ENCODE data around the gene CASZ1. TPM values are rescaled to one million over a fixed set of nuclear protein-coding genes. Genes with fewer than 3 reads are reported as not detected.

CASZ1 gene
- total and polyA plus RNA-seq, 5 donors from 2014 or later: 0.57 to 55.1 (median 1.1) TPM

GRCh38 chr1:10799726-10800125 lies 3.3 kb upstream of the CASZ1 start:
- DNase-seq: no peak
- H3K36me3 ChIP-seq (ENCODE audit: control insufficient read depth, insufficient read depth, low read length): no peaks in the 10 kb centered on the region
- H3K27me3 ChIP-seq (ENCODE audit: control insufficient read depth, insufficient read depth, low read length): peaks cover 16% of the 10 kb centered on the region
- H3K4me3 Mint-ChIP-seq: no peak overlapping the region
- no peaks in the 10 kb centered on the region for H3K36me3 Mint-ChIP-seq
- peaks cover 63% of the 10 kb centered on the region for H3K27me3 Mint-ChIP-seq
- H3K4me1 Mint-ChIP-seq: peaks cover 0 to 12% (median 2%) of the 10 kb centered on the region in 4 donors
- peaks cover 0 to 3% (median 0%) of the 10 kb centered on the region in 7 donors for H3K9me3 Mint-ChIP-seq
- no peak for ATAC-seq (ENCODE audit: low read depth in 2 of 2)
- H3K4me1 ChIP-seq (ENCODE audit: control insufficient read depth, insufficient read depth, low read length, poor library complexity, severe bottlenecking): peaks cover 11% of the 10 kb centered on the region
- no peak overlapping the region for H3K4me3 ChIP-seq (ENCODE audit: low read depth, low read length)
- no peak overlapping the region for H3K27ac ChIP-seq (ENCODE audit: insufficient read depth, low read length, poor library complexity, severe bottlenecking)
- no peaks in the 10 kb centered on the region for H3K9me3 ChIP-seq (ENCODE audit: control insufficient read depth in 2 of 2, low read length in 2 of 2)
- H3K27ac Mint-ChIP-seq: peak overlapping the region in 1 of 3 donors; percentile 67

- peaks cover 0 to 3% (median 0%) of the 10 kb centered on the region in 7 donors for H3K9me3 Mint-ChIP-seq
- H3K27me3 Mint-ChIP-seq: peaks cover 60% of the 10 kb centered on the region
- H3K4me1 Mint-ChIP-seq: peaks cover 0 to 19% (median 8%) of the 10 kb centered on the region in 4 donors
- no peak for DNase-seq
- H3K27ac Mint-ChIP-seq: peak overlapping the region in 1 of 3 donors; percentile 9
- Histone ChIP-seq H3K4me3 (ENCODE audit: low read depth, low read length) (no peak overlapping the region), H3K9me3 (ENCODE audit: control insufficient read depth in 2 of 2, low read length in 2 of 2) (no peaks in the 10 kb centered on the region), H3K4me1 (ENCODE audit: control insufficient read depth, insufficient read depth, low read length, poor library complexity, severe bottlenecking) (peaks cover 11% of the 10 kb centered on the region), H3K27ac (ENCODE audit: insufficient read depth, low read length, poor library complexity, severe bottlenecking) (no peak overlapping the region), H3K27me3 (ENCODE audit: control insufficient read depth, insufficient read depth, low read length) (peaks cover 21% of the 10 kb centered on the region), H3K36me3 (ENCODE audit: control insufficient read depth, insufficient read depth, low read length) (no peaks in the 10 kb centered on the region)
- H3K4me3 Mint-ChIP-seq: peak overlapping the region; percentile 39 to 86 (median 48)
- no peaks in the 10 kb centered on the region for H3K36me3 Mint-ChIP-seq
- no peak for ATAC-seq (ENCODE audit: low read depth in 2 of 2)
Observed at GRCh38 chr1:10795276-10796021, 997 bp downstream of the CASZ1 start.

GRCh38 chr1:10794724-10795275 lies 1.6 kb downstream of the CASZ1 start:
- ATAC-seq (ENCODE audit: low read depth in 2 of 2) (no peak), DNase-seq (no peak)
- Mint-ChIP-seq H3K36me3 (no peaks in the 10 kb centered on the region), H3K27ac (no peak overlapping the region), H3K9me3 (peaks cover 0 to 3% (median 0%) of the 10 kb centered on the region in 7 donors), H3K4me3 (peak overlapping the region; percentile 39 to 86 (median 48)), H3K4me1 (peaks cover 0 to 19% (median 8%) of the 10 kb centered on the region in 4 donors), H3K27me3 (peaks cover 59% of the 10 kb centered on the region)
- Histone ChIP-seq H3K4me3 (ENCODE audit: low read depth, low read length) (no peak overlapping the region), H3K36me3 (ENCODE audit: control insufficient read depth, insufficient read depth, low read length) (no peaks in the 10 kb centered on the region), H3K4me1 (ENCODE audit: control insufficient read depth, insufficient read depth, low read length, poor library complexity, severe bottlenecking) (peaks cover 11% of the 10 kb centered on the region), H3K27ac (ENCODE audit: insufficient read depth, low read length, poor library complexity, severe bottlenecking) (no peak overlapping the region), H3K27me3 (ENCODE audit: control insufficient read depth, insufficient read depth, low read length) (peaks cover 21% of the 10 kb centered on the region), H3K9me3 (ENCODE audit: control insufficient read depth in 2 of 2, low read length in 2 of 2) (no peaks in the 10 kb centered on the region)

- H3K36me3 ChIP-seq (ENCODE audit: control insufficient read depth, insufficient read depth, low read length): no peaks in the 10 kb centered on the region
- no peaks in the 10 kb centered on the region for H3K36me3 Mint-ChIP-seq
- H3K27me3 ChIP-seq (ENCODE audit: control insufficient read depth, insufficient read depth, low read length): peaks cover 16% of the 10 kb centered on the region
- H3K9me3 ChIP-seq (ENCODE audit: control insufficient read depth in 2 of 2, low read length in 2 of 2): no peaks in the 10 kb centered on the region
- peak overlapping the region in 3 of 4 donors; percentile 13 to 61 (median 47) for H3K4me3 Mint-ChIP-seq
- DNase-seq (peak in 1 of 3 donors; percentile 26), ATAC-seq (ENCODE audit: low read depth in 2 of 2) (no peak)
- H3K27ac ChIP-seq (ENCODE audit: insufficient read depth, low read length, poor library complexity, severe bottlenecking): no peak overlapping the region
- peaks cover 0 to 19% (median 8%) of the 10 kb centered on the region in 4 donors for H3K4me1 Mint-ChIP-seq
- H3K27ac Mint-ChIP-seq: no peak overlapping the region
- H3K9me3 Mint-ChIP-seq: no peaks in the 10 kb centered on the region
- H3K4me3 ChIP-seq (ENCODE audit: low read depth, low read length): no peak overlapping the region
- peaks cover 48% of the 10 kb centered on the region for H3K27me3 Mint-ChIP-seq
- peaks cover 11% of the 10 kb centered on the region for H3K4me1 ChIP-seq (ENCODE audit: control insufficient read depth, insufficient read depth, low read length, poor library complexity, severe bottlenecking)
Observed at GRCh38 chr1:10793129-10793651, 3.3 kb downstream of the CASZ1 start.

- H3K9me3 Mint-ChIP-seq: no peaks in the 10 kb centered on the region
- H3K36me3 Mint-ChIP-seq: no peaks in the 10 kb centered on the region
- DNase-seq (no peak), ATAC-seq (ENCODE audit: low read depth in 2 of 2) (no peak)
- no peak overlapping the region for H3K27ac ChIP-seq (ENCODE audit: insufficient read depth, low read length, poor library complexity, severe bottlenecking)
- H3K36me3 ChIP-seq (ENCODE audit: control insufficient read depth, insufficient read depth, low read length): no peaks in the 10 kb centered on the region
- H3K27me3 ChIP-seq (ENCODE audit: control insufficient read depth, insufficient read depth, low read length): peaks cover 10% of the 10 kb centered on the region
- peaks cover 0 to 15% (median 8%) of the 10 kb centered on the region in 4 donors for H3K4me1 Mint-ChIP-seq
- peaks cover 39% of the 10 kb centered on the region for H3K27me3 Mint-ChIP-seq
- no peak overlapping the region for H3K27ac Mint-ChIP-seq
- H3K4me1 ChIP-seq (ENCODE audit: control insufficient read depth, insufficient read depth, low read length, poor library complexity, severe bottlenecking): peaks cover 11% of the 10 kb centered on the region
- H3K4me3 Mint-ChIP-seq: no peak overlapping the region
- no peak overlapping the region for H3K4me3 ChIP-seq (ENCODE audit: low read depth, low read length)
- no peaks in the 10 kb centered on the region for H3K9me3 ChIP-seq (ENCODE audit: control insufficient read depth in 2 of 2, low read length in 2 of 2)
Observed at GRCh38 chr1:10791105-10791951, 5.1 kb downstream of the CASZ1 start.

GRCh38 chr1:10789803-10790702 lies 6.4 kb downstream of the CASZ1 start:
- no peaks in the 10 kb centered on the region for H3K9me3 ChIP-seq (ENCODE audit: control insufficient read depth in 2 of 2, low read length in 2 of 2)
- H3K4me1 Mint-ChIP-seq: peaks cover 0 to 12% (median 8%) of the 10 kb centered on the region in 4 donors
- no peaks in the 10 kb centered on the region for H3K36me3 Mint-ChIP-seq
- H3K4me3 ChIP-seq (ENCODE audit: low read depth, low read length): no peak overlapping the region
- no peak overlapping the region for H3K27ac ChIP-seq (ENCODE audit: insufficient read depth, low read length, poor library complexity, severe bottlenecking)
- DNase-seq (no peak), ATAC-seq (ENCODE audit: low read depth in 2 of 2) (no peak)
- peaks cover 37% of the 10 kb centered on the region for H3K27me3 Mint-ChIP-seq
- no peak overlapping the region for H3K27ac Mint-ChIP-seq
- no peaks in the 10 kb centered on the region for H3K9me3 Mint-ChIP-seq
- H3K4me3 Mint-ChIP-seq: no peak overlapping the region
- peaks cover under 1% of the 10 kb centered on the region for H3K4me1 ChIP-seq (ENCODE audit: control insufficient read depth, insufficient read depth, low read length, poor library complexity, severe bottlenecking)
- H3K36me3 ChIP-seq (ENCODE audit: control insufficient read depth, insufficient read depth, low read length): no peaks in the 10 kb centered on the region
- H3K27me3 ChIP-seq (ENCODE audit: control insufficient read depth, insufficient read depth, low read length): peaks cover 10% of the 10 kb centered on the region

All from CD4-positive, CD25-positive, alpha-beta regulatory T cell (primary cell).